Skeletal muscle tissue (tissue), 4 donors: Measurements from ENCODE around the gene SLC5A10. TPM values are rescaled to one million over a fixed set of nuclear protein-coding genes. Genes with fewer than 3 reads are reported as not detected.

Experiments used
- H3K27ac ChIP-seq: one replicate; pipeline ENCODE4 v1.7.0; 2013; ENCODE audit warnings: mild to moderate bottlenecking, low read depth, low read length, inconsistent platforms
- H3K27me3 ChIP-seq, 3 donors: one replicate each; pipeline ENCODE4 v1.7.0; 2013; ENCODE audit warnings: low read length in 3 of 3; ENCODE audit not compliant: control insufficient read depth in 3 of 3, insufficient read depth in 3 of 3
- H3K36me3 ChIP-seq, 3 donors: one replicate each; pipeline ENCODE4 v1.7.0; 2013; ENCODE audit warnings: low read length in 3 of 3; ENCODE audit not compliant: control insufficient read depth in 3 of 3, insufficient read depth in 3 of 3
- H3K4me1 ChIP-seq, 3 donors: one replicate each; pipeline ENCODE4 v1.7.0; 2013; ENCODE audit warnings: low read length in 3 of 3, mild to moderate bottlenecking in 3 of 3; ENCODE audit not compliant: control insufficient read depth in 3 of 3, insufficient read depth in 3 of 3
- H3K4me3 ChIP-seq, 3 donors: one replicate each; pipeline ENCODE4 v1.7.0; 2013; ENCODE audit warnings: low read length in 3 of 3
- H3K9ac ChIP-seq, 3 donors: one replicate each; pipeline ENCODE4 v1.7.0; 2013; ENCODE audit warnings: low read length in 3 of 3, mild to moderate bottlenecking in 3 of 3, moderate library complexity in 2 of 3, low read depth in 1 of 3
- H3K9me3 ChIP-seq, 3 donors: one replicate each; pipeline ENCODE4 v1.7.0; 2013; ENCODE audit warnings: low read length in 3 of 3; ENCODE audit not compliant: control insufficient read depth in 3 of 3
- total RNA-seq: library from RNA; depleted of rRNA; stranded (reverse); fragments of >200 nt; gene quantifications from one replicate; pipeline ENCODE4 v1.2.3, GENCODE V29; 2014
- donor health status: Osteomylitis.

Gene SLC5A10
- not detected for total RNA-seq

DNA sequence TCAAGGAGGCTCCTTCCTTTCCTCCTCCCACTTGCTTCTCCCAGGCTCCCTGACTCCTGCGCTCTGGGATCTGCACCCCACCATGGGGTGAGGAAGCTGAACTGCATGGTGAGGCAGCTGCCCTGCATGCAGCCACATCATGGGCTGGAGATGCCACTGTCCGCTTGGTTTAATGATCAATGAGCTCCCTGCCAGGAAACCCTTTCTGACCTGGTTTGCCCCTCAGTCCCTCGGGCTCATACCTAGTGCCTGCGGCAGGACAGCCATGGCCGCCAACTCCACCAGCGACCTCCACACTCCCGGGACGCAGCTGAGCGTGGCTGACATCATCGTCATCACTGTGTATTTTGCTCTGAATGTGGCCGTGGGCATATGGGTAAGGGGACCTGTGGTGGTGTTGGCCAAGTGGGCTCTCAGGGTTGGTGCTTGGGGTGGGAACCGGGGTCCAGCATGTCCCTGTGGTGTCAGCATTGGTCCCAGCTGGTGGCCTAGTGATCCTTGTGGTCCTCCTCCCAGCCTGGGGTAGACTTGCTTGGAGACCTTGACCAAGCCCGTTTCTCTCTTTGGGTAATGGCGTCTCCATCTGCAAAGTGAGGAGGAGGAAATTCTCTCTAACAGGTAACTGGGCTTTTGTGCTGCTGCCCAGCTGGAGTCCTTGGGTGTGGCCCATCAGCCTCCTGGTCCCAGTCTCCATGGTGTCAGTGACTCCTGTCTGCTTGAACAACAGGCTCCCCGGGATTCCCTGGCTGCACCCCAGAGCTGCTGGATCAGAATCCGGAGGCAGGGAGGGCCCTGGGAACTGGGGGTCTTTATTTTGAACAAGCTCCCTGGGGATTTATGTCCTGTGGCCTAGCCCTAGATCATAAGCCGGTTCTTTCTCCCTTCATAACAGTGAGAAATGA, at the start of gene SLC5A10:
SLC5A10 (plus strand) TSS at position 225 of the 902 bp plus-strand sequence; CDS start at position 266, 41 bp downstream.
- Histone ChIP-seq H3K4me3 (peak within 1 kb of the TSS in 1 of 3 donors; percentile 6), H3K9ac (no peak within 1 kb of the TSS), H3K27ac (no peak within 1 kb of the TSS), H3K27me3 (peaks cover 22 to 29% (median 27%) of the 10 kb centered on the region in 3 donors), H3K4me1 (peaks cover 0 to 3% (median 0%) of the 10 kb centered on the region in 3 donors), H3K9me3 (no peaks in the 10 kb centered on the region), H3K36me3 (no peaks in the 10 kb centered on the region)

DNA sequence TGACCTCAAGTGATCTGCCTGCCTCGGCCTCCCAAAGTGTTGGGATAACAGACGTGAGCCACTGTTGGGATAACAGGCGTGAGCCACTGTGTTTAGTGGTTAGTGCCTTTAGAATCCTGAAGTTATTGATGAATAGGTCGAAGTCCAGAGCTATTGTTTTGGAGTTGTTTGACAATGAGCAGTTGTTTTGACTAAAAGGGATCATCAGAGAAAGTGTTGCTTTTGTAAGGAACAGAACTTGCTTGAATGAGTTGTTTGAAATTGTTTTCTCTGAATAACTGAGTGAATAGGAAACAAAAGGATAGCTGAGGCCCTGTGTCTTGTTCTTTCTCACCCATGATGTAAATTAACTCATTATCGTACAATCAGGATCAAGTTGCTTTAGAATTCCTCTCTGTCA, 47.5 kb upstream of the SLC5A10 start:
- Histone ChIP-seq H3K27ac (no peak overlapping the region), H3K9me3 (no peaks in the 10 kb centered on the region), H3K9ac (no peak overlapping the region), H3K4me3 (no peak overlapping the region), H3K27me3 (no peaks in the 10 kb centered on the region), H3K4me1 (no peaks in the 10 kb centered on the region), H3K36me3 (peaks cover 6 to 14% (median 10%) of the 10 kb centered on the region in 3 donors)

DNA sequence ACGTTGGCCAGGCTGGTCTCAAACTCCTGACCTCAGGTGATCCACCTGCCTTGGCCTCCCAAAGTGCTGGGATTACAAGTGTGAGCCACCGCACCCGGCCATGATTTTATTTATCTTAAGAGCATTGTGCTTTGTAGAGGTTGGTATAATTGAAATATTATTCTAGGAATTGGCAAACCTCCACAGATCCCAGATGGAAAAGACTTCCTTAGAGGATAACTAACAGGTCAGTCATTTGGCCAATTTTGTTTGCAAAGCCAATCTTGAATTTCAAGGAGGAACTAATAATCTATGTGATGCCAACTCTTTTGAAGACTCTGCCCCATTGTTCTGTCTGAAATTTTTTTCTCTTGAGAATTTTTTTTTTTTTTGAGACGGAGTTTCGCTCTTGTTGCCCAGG, 46.7 kb upstream of the SLC5A10 start:
- Histone ChIP-seq H3K27me3 (no peaks in the 10 kb centered on the region), H3K9ac (no peak overlapping the region), H3K4me3 (no peak overlapping the region), H3K27ac (no peak overlapping the region), H3K9me3 (no peaks in the 10 kb centered on the region), H3K4me1 (no peaks in the 10 kb centered on the region), H3K36me3 (peaks cover 6 to 14% (median 10%) of the 10 kb centered on the region in 3 donors)

GRCh38 chr17:18910326-18910725, 41.6 kb upstream of the SLC5A10 start:
- Histone ChIP-seq H3K9ac (no peak overlapping the region), H3K27ac (no peak overlapping the region), H3K27me3 (no peaks in the 10 kb centered on the region), H3K36me3 (peaks cover 9 to 30% (median 23%) of the 10 kb centered on the region in 3 donors), H3K9me3 (no peaks in the 10 kb centered on the region), H3K4me3 (no peak overlapping the region), H3K4me1 (no peaks in the 10 kb centered on the region)

GRCh38 chr17:18910881-18911280, 41.1 kb upstream of the SLC5A10 start:
- Histone ChIP-seq H3K9ac (no peak overlapping the region), H3K36me3 (peaks cover 10 to 33% (median 26%) of the 10 kb centered on the region in 3 donors), H3K27ac (no peak overlapping the region), H3K9me3 (no peaks in the 10 kb centered on the region), H3K4me1 (no peaks in the 10 kb centered on the region), H3K27me3 (no peaks in the 10 kb centered on the region), H3K4me3 (no peak overlapping the region)

- H3K36me3 ChIP-seq, result peaks cover 12 to 28% (median 13%) of the 10 kb centered on the region in 3 donors
Observed at GRCh38 chr17:18916816-18917500, 35.0 kb upstream of the SLC5A10 start.

GRCh38 chr17:18917506-18918032, 34.4 kb upstream of the SLC5A10 start:
- H3K27me3 ChIP-seq, result no peaks in the 10 kb centered on the region
- H3K36me3 ChIP-seq, result peaks cover 7 to 22% (median 11%) of the 10 kb centered on the region in 3 donors
- H3K27ac ChIP-seq, result no peak overlapping the region
- H3K4me1 ChIP-seq, result peaks cover 0 to 4% (median 2%) of the 10 kb centered on the region in 3 donors
- no peaks in the 10 kb centered on the region for H3K9me3 ChIP-seq
- H3K9ac ChIP-seq, result no peak overlapping the region
- H3K4me3 ChIP-seq, result no peak overlapping the region

More at GRCh38 chr17:18916816-18917500, 35.0 kb upstream of the SLC5A10 start:
- Histone ChIP-seq H3K9ac (no peak overlapping the region), H3K9me3 (no peaks in the 10 kb centered on the region), H3K27ac (no peak overlapping the region), H3K27me3 (no peaks in the 10 kb centered on the region), H3K4me1 (peaks cover 0 to 4% (median 1%) of the 10 kb centered on the region in 3 donors), H3K4me3 (no peak overlapping the region)

GRCh38 chr17:18919963-18920362, 32.0 kb upstream of the SLC5A10 start:
- Histone ChIP-seq H3K4me1 (peaks cover 0 to 4% (median 2%) of the 10 kb centered on the region in 3 donors), H3K4me3 (no peak overlapping the region), H3K9ac (no peak overlapping the region), H3K36me3 (peaks cover 4 to 13% (median 6%) of the 10 kb centered on the region in 3 donors), H3K27me3 (no peaks in the 10 kb centered on the region), H3K9me3 (no peaks in the 10 kb centered on the region), H3K27ac (no peak overlapping the region)

DNA sequence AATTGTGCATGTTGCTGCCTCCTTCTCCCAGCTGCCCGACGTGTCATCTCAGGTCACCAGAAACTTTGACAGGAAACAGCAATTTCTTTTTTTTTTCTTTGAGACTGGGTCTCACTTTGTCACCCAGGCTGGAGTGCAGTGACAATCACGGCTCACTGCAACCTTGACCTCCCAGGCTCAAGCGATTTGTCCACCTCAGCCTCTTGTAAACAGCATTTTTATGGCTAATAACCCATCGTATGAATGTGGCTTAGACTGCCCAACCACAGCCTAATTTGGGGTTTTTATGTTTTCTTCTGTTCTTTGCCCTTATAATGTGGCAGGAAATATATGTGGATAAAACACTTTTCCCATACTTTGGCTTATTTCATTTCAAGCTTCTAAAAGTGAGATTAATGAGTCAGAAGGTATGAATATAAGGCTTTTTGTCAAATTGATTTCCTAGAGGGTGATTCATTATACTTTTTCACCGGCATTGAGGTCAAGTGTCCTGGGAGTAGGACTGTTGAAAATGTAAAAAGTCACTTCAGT, 31.0 kb upstream of the SLC5A10 start:
- H3K36me3 ChIP-seq, result peaks cover 1 to 7% (median 2%) of the 10 kb centered on the region in 3 donors
- H3K27ac ChIP-seq, result no peak overlapping the region
- no peak overlapping the region for H3K9ac ChIP-seq
- H3K4me3 ChIP-seq, result no peak overlapping the region
- H3K9me3 ChIP-seq, result no peaks in the 10 kb centered on the region
- peaks cover 0 to 4% (median 2%) of the 10 kb centered on the region in 3 donors for H3K4me1 ChIP-seq
- no peaks in the 10 kb centered on the region for H3K27me3 ChIP-seq
